SH-SY5Y (cell line): ENCODE data around the gene ROR2.

Source experiments
- GATA2 ChIP-seq: IDR thresholded peaks from 2 replicates; pipeline ENCODE4 v1.6.1; 2011; ENCODE audit warnings: mild to moderate bottlenecking, low read depth, low read length
- GATA3 ChIP-seq: IDR thresholded peaks from 2 replicates; pipeline ENCODE4 v1.6.1; 2011; ENCODE audit warnings: low read depth, mild to moderate bottlenecking, low read length, moderate library complexity

ROR2 gene

GRCh38 chr9:91583966-91584365, 366.1 kb downstream of the ROR2 start:
- TF ChIP-seq GATA2: no peak
- no peak for TF ChIP-seq GATA3

- TF ChIP-seq GATA3: no peak
- TF ChIP-seq GATA2: no peak
Observed at GRCh38 chr9:91583161-91583875, 366.7 kb downstream of the ROR2 start.

GRCh38 chr9:91582181-91582580, 367.8 kb downstream of the ROR2 start:
- TF ChIP-seq GATA3 (no peak), GATA2 (no peak)

DNA sequence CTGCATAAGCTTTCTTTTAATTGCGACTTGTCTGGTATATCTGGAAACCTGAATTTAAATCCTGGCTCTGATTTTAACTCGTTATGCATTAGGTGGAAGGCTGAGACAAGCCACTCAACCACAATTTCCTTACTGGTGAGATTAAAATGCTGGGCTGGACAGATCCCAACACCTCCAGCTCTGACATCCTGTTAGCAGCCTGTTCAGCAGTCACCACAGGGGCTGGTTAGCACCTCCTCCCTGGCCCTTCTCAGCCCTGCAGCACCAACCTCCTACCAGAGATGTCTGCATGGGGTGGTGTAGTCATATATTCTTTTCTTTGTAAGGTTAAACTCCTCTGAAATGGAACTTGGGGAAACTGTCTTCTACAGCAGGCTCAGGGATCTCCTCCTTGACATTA, 369.9 kb downstream of the ROR2 start:
- TF ChIP-seq GATA3: no peak

GRCh38 chr9:91578911-91579310, 371.1 kb downstream of the ROR2 start:
- TF ChIP-seq GATA2 (no peak), GATA3 (no peak)

DNA sequence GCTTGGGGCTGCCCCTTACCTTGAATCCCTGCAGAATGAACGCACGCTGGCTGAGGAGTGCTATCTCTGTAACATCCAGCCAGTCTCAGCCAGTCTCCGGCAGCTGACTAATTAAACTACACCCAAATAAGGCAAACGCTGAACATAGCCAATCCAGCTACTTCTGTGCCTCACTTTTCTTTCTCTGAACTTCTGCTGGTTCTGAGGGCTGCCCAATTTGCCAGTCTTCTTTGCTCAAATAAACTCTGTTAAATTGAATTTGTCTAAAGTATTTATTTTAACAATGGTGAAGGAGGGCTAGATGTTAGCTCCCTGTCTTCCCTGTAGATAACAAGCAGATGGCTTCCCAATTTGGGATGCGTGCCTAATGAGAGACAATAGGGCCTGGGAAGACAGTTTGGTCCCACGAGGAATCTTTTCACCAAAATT, 372.4 kb downstream of the ROR2 start:
- TF ChIP-seq GATA2: no peak
- TF ChIP-seq GATA3: no peak

GRCh38 chr9:91572811-91573210, 377.2 kb downstream of the ROR2 start:
- TF ChIP-seq GATA3 (no peak), GATA2 (no peak)

DNA sequence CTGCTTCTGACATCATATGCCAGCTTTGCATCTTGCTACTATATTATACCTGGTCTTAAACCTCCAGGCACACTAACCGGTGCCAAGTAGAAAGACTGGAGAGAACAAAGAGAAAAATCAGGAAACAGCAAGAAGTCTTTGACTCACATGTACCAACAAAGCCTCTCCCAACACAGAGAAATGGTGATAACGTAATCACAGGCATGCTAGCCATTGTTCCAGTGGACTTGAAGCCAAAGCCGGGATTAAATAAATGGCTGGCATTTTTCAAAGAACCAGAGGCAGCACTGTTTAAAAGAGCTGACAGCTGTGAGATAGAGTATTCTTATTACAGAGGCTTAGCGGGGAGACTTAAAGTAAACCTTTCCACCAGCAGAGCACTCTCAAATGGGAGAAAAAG, 378.0 kb downstream of the ROR2 start:
- TF ChIP-seq GATA2: no peak
- no peak for TF ChIP-seq GATA3

GRCh38 chr9:91571036-91571435, 379.0 kb downstream of the ROR2 start:
- no peak for TF ChIP-seq GATA3
- no peak for TF ChIP-seq GATA2

GRCh38 chr9:91567642-91568274, 382.3 kb downstream of the ROR2 start:
- TF ChIP-seq GATA3 (no peak), GATA2 (no peak)

DNA sequence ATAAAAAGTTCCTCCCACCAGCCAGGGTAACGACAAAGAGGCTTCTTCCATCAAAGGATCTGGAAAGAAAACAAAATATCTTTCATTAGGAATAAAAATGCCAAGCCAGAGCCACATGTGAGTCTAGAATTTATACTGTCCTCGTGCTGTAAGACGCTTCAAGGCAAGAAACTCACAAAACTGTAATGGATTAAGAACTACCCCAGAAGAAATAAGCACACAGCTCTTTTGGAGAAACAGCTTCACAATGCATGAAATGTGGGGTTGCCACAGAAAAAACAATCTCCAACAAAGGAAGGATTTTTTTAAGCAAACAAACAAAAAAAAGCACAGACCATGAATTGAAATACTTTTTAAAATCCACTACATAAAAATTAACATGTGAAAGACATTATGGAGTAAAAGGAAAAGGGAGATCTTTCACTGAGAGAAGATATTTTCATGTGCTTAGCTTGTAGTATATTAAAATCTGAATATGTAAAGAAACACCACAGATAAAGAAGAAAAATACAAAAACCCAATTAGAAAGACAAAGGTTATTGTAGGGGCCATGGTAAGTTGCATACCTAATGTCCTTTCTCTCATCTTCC, 385.9 kb downstream of the ROR2 start:
- TF ChIP-seq GATA3 (no peak), GATA2 (no peak)

- TF ChIP-seq GATA2 (no peak), GATA3 (no peak)
Observed at GRCh38 chr9:91562416-91562815, 387.6 kb downstream of the ROR2 start.

- TF ChIP-seq GATA3: no peak; the same call in 1 of the 2 replicates
- TF ChIP-seq GATA2: no peak
Observed at GRCh38 chr9:91560301-91560700, 389.7 kb downstream of the ROR2 start.

DNA sequence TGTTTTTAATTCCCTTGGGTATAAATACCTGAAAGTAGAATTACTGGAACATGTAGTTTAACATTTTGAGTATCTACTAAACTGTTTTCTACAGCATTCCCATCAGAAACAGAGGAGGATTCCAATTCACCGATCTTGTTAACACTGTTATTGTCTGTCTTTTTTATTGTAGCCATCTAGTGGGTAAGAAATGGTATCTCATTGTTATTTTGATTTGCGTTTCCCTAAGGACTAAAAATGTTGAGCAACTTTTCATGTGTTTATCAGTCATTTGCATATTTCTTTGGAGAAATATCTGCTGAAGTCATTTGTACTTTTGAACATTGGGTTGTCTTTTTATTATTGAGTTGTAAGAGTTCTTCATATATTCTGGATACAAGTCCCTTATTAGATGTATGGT, 391.1 kb downstream of the ROR2 start:
- TF ChIP-seq GATA3 (no peak), GATA2 (no peak)

DNA sequence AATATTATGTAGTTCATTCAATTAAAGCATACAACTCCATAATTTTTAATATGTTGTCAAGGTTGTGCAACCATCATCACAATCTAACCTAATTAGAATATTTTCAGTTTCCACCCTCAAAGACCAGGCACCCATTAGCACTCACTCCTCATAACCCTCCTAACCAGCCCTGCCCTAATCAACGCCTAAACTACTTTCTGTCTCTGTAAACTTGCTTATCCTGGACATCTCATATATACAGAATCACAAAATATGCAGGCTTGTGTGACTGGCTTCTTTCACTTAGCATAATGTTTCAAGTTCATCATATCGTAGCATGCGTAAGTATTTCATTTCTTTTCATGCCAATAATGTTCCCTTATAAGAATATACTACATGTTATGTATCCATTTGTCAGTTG, 391.6 kb downstream of the ROR2 start:
- TF ChIP-seq GATA3: no peak
- no peak for TF ChIP-seq GATA2
